ENCODE data around the gene ZDHHC5. TPM values are rescaled to one million over a fixed set of nuclear protein-coding genes. Genes with fewer than 3 reads are reported as not detected.

The ZDHHC5 gene
- total and polyA plus RNA-seq, 2 of the 13 experiments (the other 11 are each of a cell fraction or from before 2014, with no cell fraction given) = 26.6 to 34.0 TPM

GRCh38 chr11:57640068-57640800, 27.7 kb upstream of the ZDHHC5 start (continued):
- no peak for TF ChIP-seq CENPBD1 (CRISPR knock-in tag; IDR thresholded peaks at IDR 0.05; ENCODE audit: borderline replicate concordance, low read depth)
- peak; percentile 28 to 50; a peak in 2 of 4 replicates for TF ChIP-seq MAFK (conservative IDR thresholded peaks at IDR 0.05 in 1 of 2, IDR thresholded peaks at IDR 0.05 in 1 of 2; ENCODE audit: low read length in 2 of 2)
- peak; percentile 62; the same call in 1 of the 2 replicates for TF ChIP-seq ZNF224 (CRISPR knock-in tag; IDR thresholded peaks at IDR 0.05)
- no peak for TF ChIP-seq FIP1L1 (IDR thresholded peaks at IDR 0.05; ENCODE audit: borderline replicate concordance, insufficient read depth, low read depth, low read length)
- TF ChIP-seq ZNF460 (CRISPR knock-in tag; IDR thresholded peaks at IDR 0.05; ENCODE audit: borderline replicate concordance) = no peak
- no peak for TF ChIP-seq ZHX2 (IDR thresholded peaks at IDR 0.05; ENCODE audit: low read depth)
- no peak for TF ChIP-seq ZHX2 (CRISPR knock-in tag; IDR thresholded peaks at IDR 0.05; ENCODE audit: borderline replicate concordance)
- TF ChIP-seq PLSCR1 (CRISPR knock-in tag; IDR thresholded peaks at IDR 0.05; ENCODE audit: borderline replicate concordance) = no peak
- TF ChIP-seq ZNF280B (CRISPR knock-in tag; IDR thresholded peaks at IDR 0.05; ENCODE audit: borderline replicate concordance) = no peak
- no peak for TF ChIP-seq ZBTB10 (CRISPR knock-in tag; IDR thresholded peaks at IDR 0.05; ENCODE audit: borderline replicate concordance)
- no peak for TF ChIP-seq SOX13 (IDR thresholded peaks at IDR 0.05)
- TF ChIP-seq SOX13 (CRISPR knock-in tag; conservative IDR thresholded peaks at IDR 0.05 in 1 of 2, IDR thresholded peaks at IDR 0.05 in 1 of 2) = no peak
- TF ChIP-seq ZFP37 (CRISPR knock-in tag; IDR thresholded peaks at IDR 0.05; ENCODE audit: borderline replicate concordance) = 0 out of 2 replicates have a peak, but pooled peaks have one; percentile 46
- TF ChIP-seq SKI (IDR thresholded peaks at IDR 0.05; ENCODE audit: partially characterized antibody) = no peak
- TF ChIP-seq STAG1 (CRISPR knock-in tag; IDR thresholded peaks at IDR 0.05) = no peak
